Activated CD4-positive, alpha-beta T cell treated with anti-CD3 and anti-CD28 coated beads, Interleukin-2, amount 10 ng/mL, durations not matched to agents 7 days and 5 days (primary cell): ENCODE data around the gene SNX9. TPM values are rescaled to one million over a fixed set of nuclear protein-coding genes. Genes with fewer than 3 reads are reported as not detected.

ENCODE experiments used
- CTCF ChIA-PET: fragments of 350-600 bp; sonication (Branson Sonifier 250); formaldehyde crosslinking; loops from one replicate; lab custom pipeline; 2021; ENCODE audit warnings: antibody characterized with exemption; lab: Charles Lee
- POLR2A ChIA-PET: fragments of 350-600 bp; sonication (Branson Sonifier 250); formaldehyde crosslinking; loops from one replicate; lab custom pipeline; 2021; ENCODE audit warnings: antibody characterized with exemption; lab: Charles Lee
- DNase-seq: peaks from one replicate; pipeline ENCODE4 v3.0.0-alpha.2; 2020
- H3K27ac Mint-ChIP-seq: one replicate; pipeline ENCODE4 v1.8.0; 2021; ENCODE audit warnings: mild to moderate bottlenecking, moderate library complexity, mixed read lengths
- H3K27me3 Mint-ChIP-seq: one replicate; pipeline ENCODE4 v1.8.0; 2021; ENCODE audit warnings: mixed read lengths
- H3K36me3 Mint-ChIP-seq: one replicate; pipeline ENCODE4 v1.8.0; 2021; ENCODE audit warnings: low read depth, mixed read lengths
- H3K4me1 Mint-ChIP-seq: one replicate; pipeline ENCODE4 v1.8.0; 2021; ENCODE audit warnings: mixed read lengths
- H3K4me3 Mint-ChIP-seq: one replicate; pipeline ENCODE4 v1.8.0; 2021; ENCODE audit warnings: mild to moderate bottlenecking, moderate library complexity, mixed read lengths
- H3K9me3 Mint-ChIP-seq: one replicate; pipeline ENCODE4 v1.8.0; 2021; ENCODE audit warnings: mixed read lengths
- total RNA-seq, 2 experiments: library from RNA; stranded (reverse); gene quantifications; one replicate each; pipeline ENCODE4 v1.2.3, GENCODE V29; 2021

Gene SNX9
- total RNA-seq, 2 experiments from 2014 or later = 9.4 to 10.7 TPM

- Mint-ChIP-seq H3K4me1 (peaks cover 23% of the 10 kb centered on the region), H3K27me3 (peaks cover 12% of the 10 kb centered on the region), H3K4me3 (no peak overlapping the region), H3K27ac (no peak overlapping the region), H3K36me3 (no peaks in the 10 kb centered on the region), H3K9me3 (no peaks in the 10 kb centered on the region)
- DNase-seq = no peak
- ChIA-PET POLR2A (no interaction called here), CTCF (interaction anchor here (1.6 kb wide), 1 partner anchor 14 kb away, joined by 6 read pairs; no protein-coding TSS in a partner anchor)
Observed at GRCh38 chr6:157977176-157977804, 154.2 kb downstream of the SNX9 start.

- H3K36me3 Mint-ChIP-seq = peaks cover 2% of the 10 kb centered on the region
- CTCF ChIA-PET = interaction anchor here (0.6 to 1.6 kb wide), 2 partner anchors 15 to 50 kb away, joined by 4 to 6 read pairs; no protein-coding TSS in a partner anchor
- H3K27ac Mint-ChIP-seq = no peak overlapping the region
- no peak overlapping the region for H3K4me3 Mint-ChIP-seq
- no peaks in the 10 kb centered on the region for H3K9me3 Mint-ChIP-seq
- no peak for DNase-seq
- H3K4me1 Mint-ChIP-seq = peaks cover 30% of the 10 kb centered on the region
- POLR2A ChIA-PET = no interaction called here
- peaks cover 12% of the 10 kb centered on the region for H3K27me3 Mint-ChIP-seq
Observed at GRCh38 chr6:157978021-157978783, 155.2 kb downstream of the SNX9 start.

GRCh38 chr6:157980288-157981131, 157.5 kb downstream of the SNX9 start:
- H3K27me3 Mint-ChIP-seq = peaks cover 12% of the 10 kb centered on the region
- no peaks in the 10 kb centered on the region for H3K9me3 Mint-ChIP-seq
- peak overlapping the region; percentile 84 for H3K27ac Mint-ChIP-seq
- peaks cover 51% of the 10 kb centered on the region for H3K4me1 Mint-ChIP-seq
- H3K36me3 Mint-ChIP-seq = peaks cover 6% of the 10 kb centered on the region
- peak overlapping the region; percentile 96 for H3K4me3 Mint-ChIP-seq
- ChIA-PET CTCF (interaction anchor here (0.7 to 2.2 kb wide), 2 partner anchors 14 to 45 kb away, joined by 3 to 7 read pairs; no protein-coding TSS in a partner anchor), POLR2A (no interaction called here)
- no peak for DNase-seq

GRCh38 chr6:157981132-157981394, 158.0 kb downstream of the SNX9 start:
- Mint-ChIP-seq H3K27me3 (peaks cover 12% of the 10 kb centered on the region), H3K4me3 (peak overlapping the region; percentile 96), H3K9me3 (no peaks in the 10 kb centered on the region), H3K36me3 (peaks cover 6% of the 10 kb centered on the region), H3K4me1 (peaks cover 51% of the 10 kb centered on the region), H3K27ac (peak overlapping the region; percentile 84)
- POLR2A ChIA-PET = no interaction called here
- peak; percentile 13 for DNase-seq
- CTCF ChIA-PET = no interaction called here

DNA sequence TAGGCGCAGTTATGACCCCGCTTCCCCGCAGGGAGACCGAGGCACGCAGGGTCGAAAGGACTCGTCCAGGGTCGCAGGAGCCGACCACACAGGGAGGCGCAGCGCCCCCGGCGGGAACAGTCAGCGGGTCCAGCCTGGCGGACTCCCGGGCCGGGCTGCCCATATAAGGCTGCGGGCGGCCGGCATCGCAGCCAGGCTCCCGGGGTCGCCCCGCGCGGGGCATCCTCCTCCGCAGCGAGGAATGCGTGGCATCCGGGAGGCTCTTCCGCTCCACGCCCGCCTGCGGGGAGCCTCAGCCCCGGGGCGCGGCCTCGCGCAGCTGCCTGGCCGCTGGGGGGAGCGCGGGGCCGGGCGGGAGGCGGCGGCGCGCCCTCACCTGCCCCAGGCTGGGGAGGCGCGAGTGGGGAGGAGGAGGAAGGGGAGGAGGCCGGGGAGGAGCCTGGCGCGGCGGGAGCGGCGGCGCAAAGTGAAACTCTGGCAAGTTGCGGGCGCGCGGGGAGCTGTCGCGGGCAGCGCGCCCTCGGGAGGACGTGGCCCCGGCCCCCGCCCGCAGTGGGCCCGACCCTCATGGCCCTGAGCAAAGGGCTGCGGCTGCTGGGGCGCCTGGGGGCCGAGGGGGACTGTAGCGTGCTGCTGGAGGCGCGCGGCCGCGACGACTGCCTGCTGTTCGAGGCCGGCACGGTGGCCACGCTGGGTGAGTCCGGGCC, 158.5 kb downstream of the SNX9 start, which contains the start of gene SYNJ2:
Gene SYNJ2 (plus strand): TSS at position 469 of the 707 bp plus-strand sequence. CDS start 99 bp downstream, at position 568.
- Mint-ChIP-seq H3K9me3 (no peaks in the 10 kb centered on the region), H3K4me3 (peak within 1 kb of the TSS; percentile 96), H3K27ac (peak within 1 kb of the TSS; percentile 88), H3K36me3 (peaks cover 6% of the 10 kb centered on the region), H3K4me1 (peaks cover 53% of the 10 kb centered on the region), H3K27me3 (peaks cover 12% of the 10 kb centered on the region)
- ChIA-PET POLR2A (interaction anchor here (0.6 kb wide), 1 partner anchor 80 kb away, joined by 3 read pairs; no protein-coding TSS in a partner anchor), CTCF (interaction anchor here (0.6 to 1.7 kb wide), 7 partner anchors 9 to 667 kb away, joined by 3 to 8 read pairs (median 4); no protein-coding TSS in a partner anchor)
- peak; percentile 89 for DNase-seq

GRCh38 chr6:157982102-157982562, 159.1 kb downstream of the SNX9 start:
- POLR2A ChIA-PET = interaction anchor here (0.6 kb wide), 1 partner anchor 79 kb away, joined by 3 read pairs; no protein-coding TSS in a partner anchor
- Mint-ChIP-seq H3K27ac (peak overlapping the region; percentile 88), H3K4me3 (peak overlapping the region; percentile 96), H3K36me3 (peaks cover 6% of the 10 kb centered on the region), H3K4me1 (peaks cover 55% of the 10 kb centered on the region), H3K27me3 (peaks cover 11% of the 10 kb centered on the region), H3K9me3 (no peaks in the 10 kb centered on the region)
- DNase-seq = peak; percentile 40
- CTCF ChIA-PET = interaction anchor here (0.6 to 1.7 kb wide), 9 partner anchors 8 to 667 kb away, joined by 3 to 8 read pairs (median 4); no protein-coding TSS in a partner anchor

DNA sequence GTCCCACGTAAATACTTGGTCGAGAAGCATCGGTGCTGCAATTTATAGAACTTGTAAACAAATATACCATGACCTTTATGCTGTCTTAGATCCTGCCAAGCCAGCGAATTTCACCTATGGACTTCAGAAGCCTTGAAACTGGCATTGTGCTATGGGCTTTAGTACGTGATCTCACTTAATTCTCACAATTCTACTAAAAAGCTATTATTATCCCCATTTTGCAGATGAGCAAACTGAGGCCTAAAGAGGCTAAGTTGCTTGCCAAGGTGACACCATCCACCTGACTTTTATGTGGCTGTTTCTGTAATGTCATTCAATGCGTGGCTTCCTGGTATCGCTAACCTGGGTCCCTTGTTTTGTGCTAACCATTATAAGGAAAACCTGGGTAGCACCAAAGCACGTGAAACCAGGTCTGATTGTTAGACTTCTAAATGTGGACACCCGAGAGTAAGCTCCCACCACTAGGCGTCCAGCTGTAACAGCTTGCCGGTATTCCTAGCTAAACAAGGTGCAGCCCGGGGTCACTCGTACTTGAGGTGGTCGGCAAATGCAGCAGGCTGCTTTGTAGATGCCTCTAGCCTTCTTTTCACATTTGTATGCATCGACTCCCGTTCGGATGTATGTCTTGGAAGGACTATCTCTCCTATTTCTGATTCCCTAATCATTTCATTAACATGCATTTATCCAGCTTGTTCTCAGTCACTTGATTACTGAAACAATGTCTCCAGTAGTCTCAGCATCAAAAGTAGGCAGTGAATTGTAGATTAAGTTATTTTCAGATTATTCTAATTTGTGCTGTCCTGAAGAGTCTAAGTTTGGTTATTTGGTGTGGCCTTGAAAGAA, 159.7 kb downstream of the SNX9 start:
- POLR2A ChIA-PET = no interaction called here
- peak; percentile 22 for DNase-seq
- Mint-ChIP-seq H3K4me3 (peak overlapping the region; percentile 96), H3K27ac (peak overlapping the region; percentile 88), H3K36me3 (peaks cover 6% of the 10 kb centered on the region), H3K27me3 (peaks cover 7% of the 10 kb centered on the region), H3K9me3 (no peaks in the 10 kb centered on the region), H3K4me1 (peaks cover 55% of the 10 kb centered on the region)
- CTCF ChIA-PET = interaction anchor here (1.0 to 1.7 kb wide), 7 partner anchors 10 to 668 kb away, joined by 3 to 9 read pairs (median 4); no protein-coding TSS in a partner anchor

DNA sequence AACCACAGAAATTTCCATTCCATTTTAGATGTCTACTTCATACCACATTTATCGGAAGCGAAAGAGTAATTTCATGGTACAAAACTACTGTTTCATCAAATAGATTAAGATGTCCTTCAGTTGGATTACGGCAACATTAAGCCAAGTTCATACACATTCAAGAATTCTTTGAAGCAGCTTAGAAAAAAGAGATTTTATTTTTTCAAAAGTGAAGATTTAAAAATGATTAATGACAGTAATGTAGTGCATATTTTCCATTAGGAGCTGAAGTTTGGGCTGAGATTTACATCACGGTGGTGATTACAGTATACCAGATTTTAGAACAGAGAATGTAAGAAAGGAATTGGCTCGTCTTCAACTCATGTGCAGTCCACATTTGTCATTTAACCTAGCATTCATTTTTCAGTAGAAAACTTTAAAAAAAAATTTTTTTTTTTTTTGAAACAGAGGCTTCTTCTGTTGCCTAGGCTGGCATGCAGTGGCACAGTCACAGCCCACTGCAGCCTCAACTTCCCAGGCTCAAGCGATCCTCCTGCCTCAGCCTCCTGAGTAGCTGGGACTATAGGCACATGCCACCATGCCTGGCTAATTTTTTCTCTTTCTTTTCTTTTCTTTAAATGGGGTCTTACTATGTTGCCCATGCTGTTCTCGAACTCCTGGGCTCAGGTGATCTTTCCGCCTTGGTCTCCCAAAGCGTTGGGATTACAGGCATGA, 160.5 kb downstream of the SNX9 start:
- Mint-ChIP-seq H3K27me3 (peaks cover 5% of the 10 kb centered on the region), H3K9me3 (no peaks in the 10 kb centered on the region), H3K27ac (peak overlapping the region; percentile 88), H3K4me3 (peak overlapping the region; percentile 96), H3K36me3 (peaks cover 6% of the 10 kb centered on the region), H3K4me1 (peaks cover 58% of the 10 kb centered on the region)
- CTCF ChIA-PET = interaction anchor here (0.6 to 1.7 kb wide), 9 partner anchors 11 to 282 kb away, joined by 3 to 9 read pairs (median 4); no protein-coding TSS in a partner anchor
- POLR2A ChIA-PET = no interaction called here
- DNase-seq = no peak

DNA sequence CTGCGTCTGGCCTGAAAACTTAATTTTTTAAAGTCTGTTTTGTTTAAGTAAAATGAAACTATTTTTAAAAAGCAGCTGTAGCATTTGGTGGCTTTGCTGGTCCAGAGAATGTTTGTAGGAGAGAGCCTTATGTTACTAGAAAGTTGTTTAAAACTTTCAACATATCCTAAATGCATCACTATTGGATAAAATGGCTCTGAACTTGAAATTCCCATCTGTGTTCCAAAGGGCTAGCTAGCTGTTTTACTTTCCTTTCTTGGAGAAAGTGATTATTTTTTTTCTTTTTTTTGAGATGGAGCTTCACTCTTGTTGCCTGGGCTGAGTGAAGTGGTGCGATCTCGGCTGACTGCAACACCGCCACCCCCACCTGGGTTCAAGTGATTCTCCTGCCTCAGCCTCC, 161.1 kb downstream of the SNX9 start:
- POLR2A ChIA-PET = no interaction called here
- H3K27ac Mint-ChIP-seq = peak overlapping the region; percentile 50
- peaks cover 62% of the 10 kb centered on the region for H3K4me1 Mint-ChIP-seq
- peaks cover 10% of the 10 kb centered on the region for H3K36me3 Mint-ChIP-seq
- H3K4me3 Mint-ChIP-seq = peak overlapping the region; percentile 49
- H3K9me3 Mint-ChIP-seq = no peaks in the 10 kb centered on the region
- CTCF ChIA-PET = interaction anchor here (0.6 to 1.7 kb wide), 6 partner anchors 10 to 282 kb away, joined by 3 to 9 read pairs (median 4); no protein-coding TSS in a partner anchor
- peaks cover 5% of the 10 kb centered on the region for H3K27me3 Mint-ChIP-seq
- no peak for DNase-seq

DNA sequence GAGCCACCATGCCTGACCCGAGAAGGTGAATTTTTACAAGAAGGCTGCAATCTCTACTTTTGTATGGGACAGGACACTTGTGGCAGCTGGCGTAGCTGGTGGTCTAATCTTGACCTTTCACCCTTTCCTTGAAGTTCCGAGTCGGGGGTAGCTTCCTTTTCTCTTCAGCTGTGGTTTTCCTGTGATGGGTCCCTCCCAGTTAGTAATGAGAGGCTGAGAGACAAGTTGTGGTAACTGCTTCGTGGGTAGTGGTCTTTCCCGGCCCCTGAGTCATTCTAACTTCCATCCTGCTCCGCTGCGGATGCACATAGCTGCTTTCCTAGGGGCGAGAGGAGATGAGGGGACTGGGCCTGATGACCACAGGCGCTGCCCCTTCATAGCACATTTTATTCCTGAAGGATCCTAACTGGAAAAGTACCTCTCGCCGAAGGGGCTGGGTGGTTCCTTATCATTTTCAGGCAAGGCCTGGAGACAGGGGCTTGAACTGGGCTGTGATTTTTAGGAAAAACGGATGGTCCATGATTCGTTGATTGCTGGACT, 161.7 kb downstream of the SNX9 start:
- H3K27ac Mint-ChIP-seq = no peak overlapping the region

More for the DNA sequence above, 161.7 kb downstream of the SNX9 start:
- H3K9me3 Mint-ChIP-seq = no peaks in the 10 kb centered on the region
- CTCF ChIA-PET = interaction anchor here (0.8 to 1.3 kb wide), 4 partner anchors 10 to 37 kb away, joined by 3 to 7 read pairs (median 4); no protein-coding TSS in a partner anchor
- peaks cover 61% of the 10 kb centered on the region for H3K4me1 Mint-ChIP-seq
- H3K36me3 Mint-ChIP-seq = peaks cover 10% of the 10 kb centered on the region
- peaks cover 5% of the 10 kb centered on the region for H3K27me3 Mint-ChIP-seq
- H3K4me3 Mint-ChIP-seq = peak overlapping the region; percentile 49
- POLR2A ChIA-PET = no interaction called here
- DNase-seq = no peak
